CD8-positive, alpha-beta T cell (primary cell): ENCODE measurements around the gene SYT8. TPM values are rescaled to one million over a fixed set of nuclear protein-coding genes. Genes with fewer than 3 reads are reported as not detected.

Experiments used
- microRNA-seq: library from miRNA; unstranded; fragments of <30 nt; microRNA quantifications from one replicate; pipeline ENCODE4 v1.2.0, GENCODE V29; 2022; ENCODE audit warnings: borderline microRNAs expressed
- total RNA-seq, 46 experiments: library from RNA in 2 of 46; stranded (reverse) in 2 of 46; gene quantifications; one replicate each; pipeline ENCODE4 v1.2.3 and lab custom pipeline; 2021 to 2026

SYT8 gene
- total RNA-seq, 2 experiments from 2014 or later, result not detected

Small RNA genes within 50 kb of the gene (microRNA-seq; reads per million reads assigned to microRNA genes)
- gene MIR4298 (not detected), gene MIR7847 (not detected)

Other genes starting within 250 kb of the SYT8 start
- gene KRTAP5-1, start 249.7 kb upstream of the SYT8 start, total RNA-seq, result not detected
- not detected for gene KRTAP5-2, start 236.7 kb upstream of the SYT8 start, total RNA-seq
- gene KRTAP5-3, start 226.5 kb upstream of the SYT8 start, total RNA-seq, result not detected
- not detected for gene KRTAP5-4, start 212.9 kb upstream of the SYT8 start, total RNA-seq
- gene KRTAP5-5, start 205.2 kb upstream of the SYT8 start, total RNA-seq, result not detected
- gene KRTAP5-6, start 137.8 kb upstream of the SYT8 start, total RNA-seq, result not detected
- gene IFITM10, start 84.4 kb upstream of the SYT8 start, total RNA-seq, result 1 to 10 TPM; 1.1 to 1.7 TPM
- 10 to 100 TPM; 54.3 to 57.9 TPM for gene CTSD, start 71.1 kb upstream of the SYT8 start, total RNA-seq
- under 1 TPM in 1 of 2 experiments, not detected in 1; 0.60 TPM for gene TNNI2, start 4.0 kb downstream of the SYT8 start, total RNA-seq
- 100 to 1,000 TPM; 190 to 191 TPM for gene LSP1, start 18.1 kb downstream of the SYT8 start, total RNA-seq
- not detected for gene PRR33, start 56.9 kb downstream of the SYT8 start, total RNA-seq
- gene TNNT3, start 84.7 kb downstream of the SYT8 start, total RNA-seq, result 10 to 100 TPM; 18.6 to 19.2 TPM
- 10 to 100 TPM; 31.4 to 31.7 TPM for gene MRPL23, start 112.3 kb downstream of the SYT8 start, total RNA-seq
- not detected for gene H19, start 162.9 kb downstream of the SYT8 start, total RNA-seq